HepG2 (cell line): ENCODE measurements around the gene SPAG9. TPM values are rescaled to one million over a fixed set of nuclear protein-coding genes. Genes with fewer than 3 reads are reported as not detected.

Experiments
- ARNTL ChIP-seq: sonication (generic); formaldehyde crosslinking; IDR thresholded peaks from 2 replicates; pipeline ENCODE4 v1.4.0; 2020; ENCODE audit warnings: mild to moderate bottlenecking, missing genetic modification reagents
- DPF2 ChIP-seq: sonication (generic); formaldehyde crosslinking; IDR thresholded peaks from 2 replicates; pipeline ENCODE4 v1.4.0; 2020; ENCODE audit warnings: mild to moderate bottlenecking, low read depth, missing genetic modification reagents, borderline replicate concordance
- NFKBIZ ChIP-seq: IDR thresholded peaks from 2 replicates; pipeline ENCODE4 v1.6.1; 2018; ENCODE audit warnings: missing genetic modification reagents, missing compliant biosample characterization
- PCBP2 ChIP-seq: fragments of 200-400 bp; formaldehyde crosslinking; optimal IDR thresholded peaks from 2 replicates; pipeline ENCODE3; 2018; ENCODE audit warnings: low read length, low read depth; ENCODE audit not compliant: poor library complexity, severe bottlenecking
- REL ChIP-seq: sonication (generic); formaldehyde crosslinking; conservative IDR thresholded peaks from 2 replicates; pipeline ENCODE4 v1.8.0; 2022; ENCODE audit warnings: mild to moderate bottlenecking, missing genetic modification reagents, moderate library complexity
- SALL1 ChIP-seq: sonication (generic); formaldehyde crosslinking; IDR thresholded peaks from 2 replicates; pipeline ENCODE4 v1.8.0; 2022; ENCODE audit warnings: mild to moderate bottlenecking, missing genetic modification reagents
- SYNCRIP ChIP-seq: fragments of 200-400 bp; formaldehyde crosslinking; IDR thresholded peaks from 2 replicates; pipeline ENCODE4 v1.6.1; 2018; ENCODE audit warnings: mild to moderate bottlenecking, low read depth, low read length; ENCODE audit not compliant: insufficient read depth
- TGIF2 ChIP-seq: IDR thresholded peaks from 2 replicates; pipeline ENCODE4 v1.6.1; 2016; ENCODE audit warnings: control low read depth, missing compliant biosample characterization
- ZBTB7B ChIP-seq: sonication (generic); formaldehyde crosslinking; IDR thresholded peaks from 2 replicates; pipeline ENCODE4 v1.4.0; 2020; ENCODE audit warnings: missing genetic modification reagents
- ZFP90 ChIP-seq: sonication (generic); formaldehyde crosslinking; IDR thresholded peaks from 2 replicates; pipeline ENCODE4 v1.8.0; 2022; ENCODE audit warnings: missing genetic modification reagents, mild to moderate bottlenecking, inconsistent platforms, borderline replicate concordance
- ZNF335 ChIP-seq: sonication (generic); formaldehyde crosslinking; IDR thresholded peaks from 2 replicates; pipeline ENCODE4 v1.4.0; 2020; ENCODE audit warnings: missing genetic modification reagents
- ZNF33A ChIP-seq: sonication (generic); formaldehyde crosslinking; IDR thresholded peaks from 2 replicates; pipeline ENCODE4 v1.5.1; 2020; ENCODE audit warnings: missing genetic modification reagents, mild to moderate bottlenecking, moderate library complexity, borderline replicate concordance
- ZNF558 ChIP-seq: sonication (generic); formaldehyde crosslinking; IDR thresholded peaks from 2 replicates; pipeline ENCODE4 v1.9.0; 2022; ENCODE audit warnings: mild to moderate bottlenecking, missing genetic modification reagents, borderline replicate concordance
- ZSCAN31 ChIP-seq: sonication (generic); formaldehyde crosslinking; IDR thresholded peaks from 2 replicates; pipeline ENCODE4 v1.5.0; 2020; ENCODE audit warnings: low read depth, mild to moderate bottlenecking, missing genetic modification reagents
- polyA plus RNA-seq, 8 experiments: library from polyadenylated mRNA; depleted of rRNA in 3 of 8; stranded (reverse) in 7 of 8; unstranded in 1 of 8; fragments of >200 nt; fragmentation: Illumina TruSeq in 4 of 8; extraction: Trizol in 4 of 8; gene quantifications; 2 replicates each; pipeline versions ENCODE4 v1.2.1 to v1.2.3, GENCODE V29; 2011 to 2016; ENCODE audit warnings: low read depth in 4 of 8, missing spikeins in 1 of 8, mixed read lengths in 1 of 8; ENCODE audit not compliant: insufficient read depth in 1 of 8
- total RNA-seq, 5 experiments: library from RNA; depleted of rRNA; stranded (reverse); fragments of >200 nt; fragmentation: Illumina TruSeq; extraction: Trizol; gene quantifications; 2 replicates each; pipeline ENCODE4 v1.2.3, GENCODE V29; 2016; ENCODE audit warnings: low read depth in 1 of 5
- TF ChIP-seq, protein P1 (sequence below): sonication (generic); formaldehyde crosslinking; IDR thresholded peaks from 2 replicates; pipeline ENCODE4 v1.5.0; 2020; ENCODE audit warnings: mild to moderate bottlenecking, missing genetic modification reagents, borderline replicate concordance
- TF ChIP-seq, protein P2 (sequence below): sonication (generic); formaldehyde crosslinking; IDR thresholded peaks from 2 replicates; pipeline ENCODE4 v1.5.0; 2020; ENCODE audit warnings: mild to moderate bottlenecking, missing genetic modification reagents
- TF ChIP-seq, protein P3 (sequence below): sonication (generic); formaldehyde crosslinking; IDR thresholded peaks from 2 replicates; pipeline ENCODE4 v1.8.1; 2023; ENCODE audit warnings: mild to moderate bottlenecking, moderate library complexity, missing genetic modification reagents

The SPAG9 gene
- total and polyA plus RNA-seq, 2 of the 13 experiments (the other 11 are each of a cell fraction or from before 2014, with no cell fraction given): 43.2 to 78.6 TPM

DNA sequence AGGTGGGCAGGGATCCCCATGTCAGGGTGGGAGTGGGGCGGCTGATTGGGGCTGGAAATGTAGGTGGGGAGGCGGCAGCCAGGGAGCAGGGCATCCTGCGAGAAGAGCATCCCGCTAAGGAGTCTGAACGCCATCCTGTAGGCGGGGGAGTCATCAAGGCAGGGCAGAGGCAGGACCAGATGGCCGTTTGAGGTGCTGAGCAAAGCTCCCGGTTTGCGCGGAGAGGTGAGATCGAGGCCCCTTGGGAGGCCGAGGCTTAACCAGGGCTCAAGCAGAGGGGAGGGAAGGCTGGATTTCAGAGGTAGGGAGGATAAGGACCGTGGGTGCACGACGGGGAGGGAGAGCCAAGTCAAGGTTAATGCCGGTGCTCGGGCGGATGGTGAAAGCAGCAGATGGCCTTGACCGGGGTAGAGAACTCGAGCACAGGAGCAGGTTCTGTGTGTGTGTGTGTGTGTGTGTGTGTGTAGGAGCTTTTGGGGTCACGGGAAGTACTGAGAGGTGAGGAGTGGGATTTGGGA is 45.1 kb upstream of the SPAG9 start (continued):
- TF ChIP-seq, protein P1, sequence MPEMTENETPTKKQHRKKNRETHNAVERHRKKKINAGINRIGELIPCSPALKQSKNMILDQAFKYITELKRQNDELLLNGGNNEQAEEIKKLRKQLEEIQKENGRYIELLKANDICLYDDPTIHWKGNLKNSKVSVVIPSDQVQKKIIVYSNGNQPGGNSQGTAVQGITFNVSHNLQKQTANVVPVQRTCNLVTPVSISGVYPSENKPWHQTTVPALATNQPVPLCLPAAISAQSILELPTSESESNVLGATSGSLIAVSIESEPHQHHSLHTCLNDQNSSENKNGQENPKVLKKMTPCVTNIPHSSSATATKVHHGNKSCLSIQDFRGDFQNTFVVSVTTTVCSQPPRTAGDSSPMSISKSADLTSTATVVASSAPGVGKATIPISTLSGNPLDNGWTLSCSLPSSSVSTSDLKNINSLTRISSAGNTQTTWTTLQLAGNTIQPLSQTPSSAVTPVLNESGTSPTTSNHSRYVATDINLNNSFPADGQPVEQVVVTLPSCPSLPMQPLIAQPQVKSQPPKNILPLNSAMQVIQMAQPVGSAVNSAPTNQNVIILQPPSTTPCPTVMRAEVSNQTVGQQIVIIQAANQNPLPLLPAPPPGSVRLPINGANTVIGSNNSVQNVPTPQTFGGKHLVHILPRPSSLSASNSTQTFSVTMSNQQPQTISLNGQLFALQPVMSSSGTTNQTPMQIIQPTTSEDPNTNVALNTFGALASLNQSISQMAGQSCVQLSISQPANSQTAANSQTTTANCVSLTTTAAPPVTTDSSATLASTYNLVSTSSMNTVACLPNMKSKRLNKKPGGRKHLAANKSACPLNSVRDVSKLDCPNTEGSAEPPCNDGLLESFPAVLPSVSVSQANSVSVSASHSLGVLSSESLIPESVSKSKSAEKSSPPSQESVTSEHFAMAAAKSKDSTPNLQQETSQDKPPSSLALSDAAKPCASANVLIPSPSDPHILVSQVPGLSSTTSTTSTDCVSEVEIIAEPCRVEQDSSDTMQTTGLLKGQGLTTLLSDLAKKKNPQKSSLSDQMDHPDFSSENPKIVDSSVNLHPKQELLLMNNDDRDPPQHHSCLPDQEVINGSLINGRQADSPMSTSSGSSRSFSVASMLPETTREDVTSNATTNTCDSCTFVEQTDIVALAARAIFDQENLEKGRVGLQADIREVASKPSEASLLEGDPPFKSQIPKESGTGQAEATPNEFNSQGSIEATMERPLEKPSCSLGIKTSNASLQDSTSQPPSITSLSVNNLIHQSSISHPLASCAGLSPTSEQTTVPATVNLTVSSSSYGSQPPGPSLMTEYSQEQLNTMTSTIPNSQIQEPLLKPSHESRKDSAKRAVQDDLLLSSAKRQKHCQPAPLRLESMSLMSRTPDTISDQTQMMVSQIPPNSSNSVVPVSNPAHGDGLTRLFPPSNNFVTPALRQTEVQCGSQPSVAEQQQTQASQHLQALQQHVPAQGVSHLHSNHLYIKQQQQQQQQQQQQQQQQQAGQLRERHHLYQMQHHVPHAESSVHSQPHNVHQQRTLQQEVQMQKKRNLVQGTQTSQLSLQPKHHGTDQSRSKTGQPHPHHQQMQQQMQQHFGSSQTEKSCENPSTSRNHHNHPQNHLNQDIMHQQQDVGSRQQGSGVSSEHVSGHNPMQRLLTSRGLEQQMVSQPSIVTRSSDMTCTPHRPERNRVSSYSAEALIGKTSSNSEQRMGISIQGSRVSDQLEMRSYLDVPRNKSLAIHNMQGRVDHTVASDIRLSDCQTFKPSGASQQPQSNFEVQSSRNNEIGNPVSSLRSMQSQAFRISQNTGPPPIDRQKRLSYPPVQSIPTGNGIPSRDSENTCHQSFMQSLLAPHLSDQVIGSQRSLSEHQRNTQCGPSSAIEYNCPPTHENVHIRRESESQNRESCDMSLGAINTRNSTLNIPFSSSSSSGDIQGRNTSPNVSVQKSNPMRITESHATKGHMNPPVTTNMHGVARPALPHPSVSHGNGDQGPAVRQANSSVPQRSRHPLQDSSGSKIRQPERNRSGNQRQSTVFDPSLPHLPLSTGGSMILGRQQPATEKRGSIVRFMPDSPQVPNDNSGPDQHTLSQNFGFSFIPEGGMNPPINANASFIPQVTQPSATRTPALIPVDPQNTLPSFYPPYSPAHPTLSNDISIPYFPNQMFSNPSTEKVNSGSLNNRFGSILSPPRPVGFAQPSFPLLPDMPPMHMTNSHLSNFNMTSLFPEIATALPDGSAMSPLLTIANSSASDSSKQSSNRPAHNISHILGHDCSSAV: no peak
- TF ChIP-seq, protein P2, sequence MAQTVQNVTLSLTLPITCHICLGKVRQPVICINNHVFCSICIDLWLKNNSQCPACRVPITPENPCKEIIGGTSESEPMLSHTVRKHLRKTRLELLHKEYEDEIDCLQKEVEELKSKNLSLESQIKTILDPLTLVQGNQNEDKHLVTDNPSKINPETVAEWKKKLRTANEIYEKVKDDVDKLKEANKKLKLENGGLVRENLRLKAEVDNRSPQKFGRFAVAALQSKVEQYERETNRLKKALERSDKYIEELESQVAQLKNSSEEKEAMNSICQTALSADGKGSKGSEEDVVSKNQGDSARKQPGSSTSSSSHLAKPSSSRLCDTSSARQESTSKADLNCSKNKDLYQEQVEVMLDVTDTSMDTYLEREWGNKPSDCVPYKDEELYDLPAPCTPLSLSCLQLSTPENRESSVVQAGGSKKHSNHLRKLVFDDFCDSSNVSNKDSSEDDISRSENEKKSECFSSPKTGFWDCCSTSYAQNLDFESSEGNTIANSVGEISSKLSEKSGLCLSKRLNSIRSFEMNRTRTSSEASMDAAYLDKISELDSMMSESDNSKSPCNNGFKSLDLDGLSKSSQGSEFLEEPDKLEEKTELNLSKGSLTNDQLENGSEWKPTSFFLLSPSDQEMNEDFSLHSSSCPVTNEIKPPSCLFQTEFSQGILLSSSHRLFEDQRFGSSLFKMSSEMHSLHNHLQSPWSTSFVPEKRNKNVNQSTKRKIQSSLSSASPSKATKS (CRISPR knock-in tag): no peak; the same call in 1 of the 2 replicates
- TF ChIP-seq SALL1 (CRISPR knock-in tag): peak; percentile 59
- no peak for TF ChIP-seq ZNF558
- TF ChIP-seq DPF2 (CRISPR knock-in tag): no peak; the same call in 1 of the 2 replicates
- TF ChIP-seq SYNCRIP: no peak
- TF ChIP-seq ZFP90 (CRISPR knock-in tag): peak; percentile 77; the same call in 1 of the 2 replicates
- TF ChIP-seq ARNTL: no peak; the same call in 1 of the 2 replicates
- no peak for TF ChIP-seq NFKBIZ (CRISPR knock-in tag)
- TF ChIP-seq ZBTB7B (CRISPR knock-in tag): no peak
- TF ChIP-seq, protein P3, sequence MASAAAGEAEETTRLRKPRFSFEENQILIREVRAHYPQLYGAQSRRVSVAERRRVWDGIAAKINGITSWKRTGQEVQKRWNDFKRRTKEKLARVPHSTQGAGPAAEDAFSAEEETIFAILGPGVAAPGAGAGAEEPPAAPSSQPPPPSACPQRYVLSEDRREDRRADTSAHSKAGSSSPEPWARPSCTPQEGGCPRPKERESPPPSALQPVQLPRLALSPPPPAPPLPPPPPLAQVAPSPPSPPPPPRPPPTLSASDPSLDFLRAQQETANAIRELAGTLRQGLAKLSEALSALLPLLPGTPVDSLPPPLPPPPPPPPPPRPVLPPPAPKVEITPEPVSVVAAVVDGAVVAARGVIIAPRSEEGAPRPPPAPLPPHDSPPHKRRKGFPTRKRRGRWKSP: no peak; the same call in 1 of the 2 replicates
- no peak for TF ChIP-seq ZNF33A (CRISPR knock-in tag)
- no peak for TF ChIP-seq TGIF2 (CRISPR knock-in tag)
- no peak for TF ChIP-seq PCBP2
- no peak for TF ChIP-seq ZNF335 (CRISPR knock-in tag)
- no peak for TF ChIP-seq REL (CRISPR knock-in tag)
- TF ChIP-seq ZSCAN31 (CRISPR knock-in tag): no peak
